NCI-H2107 (cell line): ENCODE results near the gene GCC1.

ENCODE experiments used
- DNase-seq: peaks from one replicate; lab custom pipeline; 2025; lab: John Stamatoyannopoulos, UW

Gene GCC1

GRCh38 chr7:127536741-127537140 is 48.7 kb downstream of the GCC1 start:
- DNase-seq: no peak

- DNase-seq: no peak
These were observed 49.1 kb downstream of the GCC1 start for GRCh38 chr7:127536394-127536691.

- DNase-seq: no peak
These were observed 49.6 kb downstream of the GCC1 start for GRCh38 chr7:127535546-127536393.

GRCh38 chr7:127534636-127535035 is 50.8 kb downstream of the GCC1 start:
- no peak for DNase-seq

GRCh38 chr7:127532736-127533135 is 52.7 kb downstream of the GCC1 start:
- DNase-seq: no peak

GRCh38 chr7:127532151-127532550 is 53.2 kb downstream of the GCC1 start:
- DNase-seq: no peak
